ENCODE measurements around the gene ZIC4.
A peak's percentile ranks its signal among the peaks of the same experiment; 100 is the strongest.

ZIC4 gene

DNA sequence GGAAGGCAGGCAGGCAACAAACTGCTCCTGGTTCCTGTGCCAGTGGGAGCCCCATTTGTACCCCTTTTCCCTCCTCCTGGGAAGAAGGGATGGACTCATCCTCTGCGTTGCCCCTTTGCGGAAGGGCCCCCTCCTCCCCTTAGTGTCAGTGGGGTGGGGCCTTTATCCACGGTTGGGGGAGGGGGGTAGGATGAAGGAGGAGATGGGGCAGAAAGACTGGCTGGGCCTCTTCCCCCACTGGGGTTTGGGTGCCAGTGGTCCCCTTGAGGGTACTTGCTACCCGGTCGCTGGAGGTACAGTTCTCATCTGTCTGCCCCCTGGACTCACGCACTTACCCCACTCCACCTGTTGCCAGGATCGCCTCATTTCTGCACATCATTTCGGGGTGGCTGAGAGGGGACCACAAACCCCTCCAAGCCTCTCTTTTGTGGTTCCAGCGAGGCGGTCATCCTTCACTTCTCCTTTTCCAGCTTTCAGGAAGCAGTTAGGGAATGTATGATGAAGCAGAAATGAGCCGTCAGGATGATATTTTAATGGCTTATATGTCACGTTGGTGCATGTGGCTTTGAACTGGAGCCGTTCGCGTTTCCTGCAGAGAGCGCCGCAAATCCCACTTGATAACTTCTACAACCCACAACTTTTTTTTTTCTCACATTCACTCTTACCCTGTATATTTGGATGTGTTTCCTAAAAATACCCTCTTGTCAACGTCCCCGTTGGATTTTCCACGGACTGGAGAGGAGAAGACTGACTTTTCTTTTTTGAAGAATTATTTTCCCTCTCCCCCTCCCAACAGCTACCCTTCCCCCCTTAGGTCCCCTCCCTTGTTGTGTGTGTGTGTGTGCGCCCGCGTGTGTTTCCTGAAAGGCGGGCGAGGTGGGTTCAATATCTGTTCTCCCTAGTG lies at the start of gene ZIC4:
Gene ZIC4, minus strand, starts transcription at position 516 of the 904 bp plus-strand sequence. CDS start 3,746 bp downstream, outside the sequence.
- DNase-seq: peak in 2 of 42 donors; percentile 0 to 15
- intact Hi-C loops (cut with DNase I): no loop called here

DNA sequence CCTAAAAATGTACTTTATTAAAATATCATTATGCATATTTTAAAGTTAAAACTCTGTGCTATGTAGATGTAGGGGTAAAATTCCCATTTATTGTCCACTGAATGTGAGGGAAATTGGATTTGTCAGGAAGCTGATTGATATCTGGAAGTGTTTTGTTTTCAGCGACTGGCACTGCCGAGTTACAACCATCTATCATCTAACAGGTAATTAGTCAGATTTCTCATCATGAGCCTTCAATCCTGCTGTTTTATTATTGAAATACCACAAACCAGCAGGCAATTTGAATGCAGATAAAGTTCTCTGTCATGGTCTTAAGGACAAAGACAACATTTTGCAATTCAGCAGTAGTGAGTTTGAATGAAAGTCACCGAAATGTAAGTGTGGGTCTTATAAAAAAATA lies 43.3 kb upstream of the ZIC4 start:
- DNase-seq: no peak
- intact Hi-C loops (cut with DNase I): no loop called here

GRCh38 chr3:147447224-147447623 lies 40.9 kb upstream of the ZIC4 start:
- no peak for DNase-seq
- intact Hi-C loops (cut with DNase I): no loop called here

DNA sequence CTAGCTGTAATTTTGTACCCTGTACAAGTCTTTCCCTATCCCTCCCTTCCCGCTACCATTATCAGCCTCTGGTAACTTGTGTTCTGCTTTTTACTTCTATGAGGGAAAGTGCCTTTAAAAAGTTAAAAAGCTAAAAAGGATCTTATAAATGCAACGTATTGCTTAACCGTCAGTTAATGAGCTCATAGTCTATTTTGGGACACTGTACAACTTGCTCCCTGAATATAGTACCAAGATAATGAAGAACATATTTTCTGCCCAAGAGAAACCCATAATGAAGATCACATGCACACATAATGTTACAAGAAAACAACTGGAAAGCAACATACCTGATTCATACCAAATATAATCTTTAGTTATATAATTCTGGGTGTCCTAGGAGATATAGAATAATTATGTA lies 25.4 kb upstream of the ZIC4 start:
- intact Hi-C loops (cut with DNase I): no loop called here

DNA sequence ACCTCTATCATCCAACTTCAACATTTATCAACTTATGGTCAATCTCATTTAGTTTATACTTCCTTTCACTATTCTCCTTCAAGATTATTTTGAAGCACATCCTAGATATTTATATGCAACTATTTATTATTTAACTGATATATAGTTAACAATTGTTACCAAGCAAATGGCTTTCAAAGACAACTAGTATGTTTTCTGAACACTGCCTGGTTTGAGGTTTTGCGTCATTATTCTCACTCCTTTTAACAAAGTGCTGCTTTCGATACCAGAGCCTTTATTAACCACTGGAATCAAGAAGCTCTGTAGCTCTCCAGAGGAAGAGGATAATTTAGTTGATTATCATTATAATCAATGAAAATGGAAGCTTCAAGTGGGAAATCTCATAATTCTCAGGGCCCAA lies 22.4 kb upstream of the ZIC4 start:
- no peak for DNase-seq
- intact Hi-C loops (cut with DNase I): no loop called here

More for the DNA sequence above, 25.4 kb upstream of the ZIC4 start:
- no peak for DNase-seq

GRCh38 chr3:147428326-147428725 lies 22.0 kb upstream of the ZIC4 start:
- intact Hi-C loops (cut with DNase I): no loop called here

GRCh38 chr3:147427746-147428145 lies 21.4 kb upstream of the ZIC4 start:
- no peak for DNase-seq
- intact Hi-C loops (cut with DNase I): no loop called here

More at GRCh38 chr3:147428326-147428725, 22.0 kb upstream of the ZIC4 start:
- DNase-seq: no peak

DNA sequence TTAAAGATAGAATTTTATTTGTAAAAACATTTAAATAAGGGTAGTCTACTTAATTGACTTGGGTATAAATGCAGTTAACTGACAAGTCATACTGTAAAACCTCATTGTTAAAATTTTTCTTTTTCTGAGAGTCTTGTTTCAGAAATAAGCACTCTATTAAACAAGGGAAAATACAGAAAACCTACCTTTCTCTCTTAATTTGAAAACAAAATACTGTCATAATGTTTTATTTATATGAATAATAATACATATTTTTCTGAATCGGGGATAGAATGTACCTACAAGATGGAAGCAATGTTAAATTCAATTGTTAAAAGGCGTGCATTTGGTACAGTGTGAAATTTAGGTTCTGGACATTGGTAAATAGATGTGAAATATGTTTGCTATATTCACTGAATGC lies 20.6 kb upstream of the ZIC4 start:
- intact Hi-C loops (cut with DNase I): no loop called here
- no peak for DNase-seq

- no peak for DNase-seq
- intact Hi-C loops (cut with DNase I): no loop called here
These were observed 19.1 kb upstream of the ZIC4 start for GRCh38 chr3:147425388-147425850.

- no peak for DNase-seq
- intact Hi-C loops (cut with DNase I): no loop called here
These were observed 18.4 kb upstream of the ZIC4 start for GRCh38 chr3:147424581-147425387.

GRCh38 chr3:147423798-147424580 lies 17.6 kb upstream of the ZIC4 start:
- intact Hi-C loops (cut with DNase I): no loop called here
- peak in 1 of 42 donors; percentile 42 for DNase-seq

DNA sequence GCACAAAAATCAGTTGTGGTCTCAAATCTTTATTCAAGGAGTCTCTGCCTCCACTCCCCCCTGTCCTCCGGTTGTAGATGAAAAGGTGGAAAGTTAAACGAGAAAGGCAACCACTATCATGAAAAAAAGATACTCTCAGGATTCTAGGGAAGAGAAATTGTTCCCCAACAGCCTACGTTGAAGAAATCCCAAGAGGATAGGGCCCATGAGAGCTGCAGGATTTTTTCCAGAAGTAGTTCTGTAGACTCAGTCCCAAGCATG lies 17.1 kb upstream of the ZIC4 start:
- no peak for DNase-seq
- intact Hi-C loops (cut with DNase I): no loop called here

DNA sequence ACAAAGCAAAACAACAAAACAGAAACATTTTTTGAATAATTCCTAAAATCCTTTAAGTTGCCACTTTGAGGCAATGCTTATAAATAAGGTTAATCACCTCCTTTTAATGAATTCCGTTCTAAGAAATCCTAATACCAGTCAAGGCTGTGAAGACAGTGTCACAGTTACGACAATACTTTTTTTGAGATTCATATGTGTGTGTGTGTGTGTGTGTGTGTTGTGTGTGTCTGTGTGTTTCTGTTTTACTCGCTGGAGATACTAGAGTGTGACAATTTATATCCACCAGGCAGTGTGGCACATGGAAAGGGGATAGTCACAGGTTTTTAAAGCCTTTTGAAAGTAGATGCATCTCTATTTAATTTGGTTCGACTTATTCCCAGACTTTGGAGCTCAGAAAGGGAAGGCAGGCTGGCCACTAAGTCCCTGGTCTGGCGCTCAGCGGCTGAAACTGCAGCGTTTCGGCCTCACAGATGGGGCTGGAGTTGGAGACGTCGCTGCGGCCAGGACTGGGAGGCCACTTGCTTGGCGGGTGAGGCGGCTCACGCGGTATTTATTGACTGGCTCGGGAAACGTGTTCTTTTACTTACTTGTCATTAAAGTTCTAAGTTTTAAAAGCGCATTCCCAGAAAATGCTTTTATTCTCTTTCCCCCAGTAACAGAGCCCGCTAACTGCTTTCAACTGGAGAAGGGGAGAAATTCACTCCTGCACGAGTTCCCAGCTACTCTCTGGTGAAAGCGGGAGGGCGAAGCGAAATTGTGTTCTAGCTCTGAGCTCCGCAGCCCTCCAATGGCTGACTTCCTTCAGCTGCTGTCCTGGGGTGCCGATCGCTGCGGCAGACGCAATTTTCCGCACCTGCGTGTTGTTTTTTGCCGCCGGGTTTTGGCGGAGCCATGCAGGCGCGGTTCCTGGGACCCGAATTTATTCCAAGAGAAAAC lies 16.5 kb upstream of the ZIC4 start:
- intact Hi-C loops (cut with DNase I): no loop called here
- peak in 3 of 42 donors; percentile 16 to 58 (median 47) for DNase-seq

- intact Hi-C loops (cut with DNase I): no loop called here
These were observed 15.9 kb upstream of the ZIC4 start for GRCh38 chr3:147422196-147422595.

DNA sequence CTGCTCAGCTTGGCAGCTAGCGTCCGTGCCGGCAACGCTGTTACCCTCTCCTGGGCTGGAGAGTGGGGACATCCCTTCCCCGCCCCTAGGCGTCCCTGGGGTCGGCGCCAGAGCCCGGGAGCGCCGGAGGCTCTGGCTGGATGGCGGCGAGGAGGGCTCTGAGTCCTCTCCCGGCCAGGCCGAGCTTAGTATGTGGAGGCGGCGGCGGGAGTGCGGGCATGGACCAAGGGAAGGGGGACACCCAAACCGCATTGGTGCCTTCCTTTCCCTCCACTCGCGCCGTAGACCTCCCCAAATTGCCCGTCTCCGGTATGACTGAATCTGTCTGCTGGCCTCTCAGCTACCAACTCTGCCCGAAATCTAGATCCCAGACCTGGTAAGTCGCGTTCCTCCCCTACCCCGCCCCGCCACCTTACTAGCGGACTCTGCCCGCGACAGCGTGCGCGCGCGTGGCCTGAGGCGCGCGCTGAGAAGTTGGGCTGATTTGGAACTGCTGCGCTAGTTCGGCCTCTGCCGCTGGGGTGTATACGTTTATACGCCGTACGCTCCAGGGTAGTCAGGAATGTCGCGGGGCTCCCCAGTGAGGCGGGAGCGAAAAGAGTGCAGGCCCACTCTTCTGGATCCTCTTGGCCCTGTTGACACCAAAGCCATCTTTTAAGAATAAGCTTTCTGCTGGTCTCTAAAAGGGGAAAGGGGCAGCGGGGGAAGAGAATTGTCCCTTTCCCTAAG lies 15.0 kb upstream of the ZIC4 start:
- intact Hi-C loops (cut with DNase I): no loop called here
- peak in 5 of 42 donors; percentile 15 to 52 (median 22) for DNase-seq

More at GRCh38 chr3:147422196-147422595, 15.9 kb upstream of the ZIC4 start:
- no peak for DNase-seq

DNA sequence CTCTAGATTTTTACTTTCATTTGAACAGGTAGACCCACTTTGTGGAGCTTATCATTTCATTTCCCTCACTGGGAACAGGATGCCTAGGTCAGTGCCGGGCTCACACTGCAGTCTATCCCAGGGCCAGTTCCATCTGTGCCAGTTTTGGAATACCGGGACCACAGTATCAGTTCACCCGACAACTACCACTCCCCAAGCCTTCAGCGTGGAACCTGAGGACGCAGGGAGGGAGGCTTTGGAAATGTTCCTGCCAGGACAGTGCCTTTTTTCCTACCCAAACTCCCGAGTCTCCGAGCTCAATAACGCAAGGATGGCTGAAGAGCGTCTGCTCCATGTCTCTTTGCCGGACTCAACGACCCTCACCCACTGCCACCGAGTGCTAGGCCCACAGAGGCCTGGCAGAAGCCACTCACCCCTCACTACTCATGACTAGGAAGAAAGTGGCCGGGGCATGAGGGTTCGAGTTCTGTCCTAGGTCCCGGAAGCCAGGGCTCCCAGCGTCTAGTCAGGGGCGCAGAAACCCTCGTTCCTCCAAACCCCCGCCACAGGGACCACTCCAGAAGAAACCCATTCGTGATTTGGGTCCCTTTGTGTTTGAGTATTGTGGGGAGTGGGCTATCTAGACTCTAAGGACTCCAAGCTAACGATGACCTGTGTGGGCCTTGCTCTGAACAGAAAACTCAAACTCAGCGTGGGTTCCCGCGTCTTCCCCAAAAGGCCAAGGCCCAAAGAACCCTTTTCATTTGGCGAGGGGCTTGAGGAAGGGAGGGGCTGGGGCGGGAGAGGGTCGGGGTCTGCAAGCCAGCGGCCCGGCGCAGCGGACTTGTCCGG lies 14.2 kb upstream of the ZIC4 start:
- no peak for DNase-seq
- intact Hi-C loops (cut with DNase I): no loop called here

- no peak for DNase-seq
- intact Hi-C loops (cut with DNase I): no loop called here
These were observed 13.5 kb upstream of the ZIC4 start for GRCh38 chr3:147419781-147420224.
